Nucleus accumbens (tissue), 56 donors: Measurements from ENCODE around the gene OBSCN.

ENCODE experiments used
- DNase-seq, 56 donors: peaks; one replicate each; lab custom pipeline; 2025; lab: John Stamatoyannopoulos, UW

OBSCN gene

GRCh38 chr1:228336308-228337030, 128.6 kb downstream of the OBSCN start:
- no peak for DNase-seq

- no peak for DNase-seq
Observed at GRCh38 chr1:228337031-228337564, 129.3 kb downstream of the OBSCN start.

GRCh38 chr1:228337711-228338520, 130.1 kb downstream of the OBSCN start:
- no peak for DNase-seq

- no peak for DNase-seq
Observed at GRCh38 chr1:228338521-228339051, 130.7 kb downstream of the OBSCN start.

- DNase-seq = no peak
Observed at GRCh38 chr1:228339059-228339704, 131.3 kb downstream of the OBSCN start.

GRCh38 chr1:228339766-228340685, 132.2 kb downstream of the OBSCN start:
- DNase-seq = no peak

- DNase-seq = no peak
Observed at GRCh38 chr1:228340686-228341449, 133.0 kb downstream of the OBSCN start.

GRCh38 chr1:228341450-228341813, 133.6 kb downstream of the OBSCN start:
- no peak for DNase-seq

GRCh38 chr1:228341814-228342626, 134.2 kb downstream of the OBSCN start:
- no peak for DNase-seq

GRCh38 chr1:228342627-228343190, 134.9 kb downstream of the OBSCN start:
- DNase-seq = no peak

GRCh38 chr1:228343191-228343661, 135.4 kb downstream of the OBSCN start:
- DNase-seq = no peak

GRCh38 chr1:228344631-228345072, 136.8 kb downstream of the OBSCN start:
- no peak for DNase-seq

- DNase-seq = no peak
Observed at GRCh38 chr1:228345201-228345930, 137.5 kb downstream of the OBSCN start.

GRCh38 chr1:228346731-228347130, 138.9 kb downstream of the OBSCN start:
- no peak for DNase-seq

GRCh38 chr1:228347181-228347580, 139.3 kb downstream of the OBSCN start:
- DNase-seq = no peak

GRCh38 chr1:228348708-228349467, 141.0 kb downstream of the OBSCN start:
- DNase-seq = no peak
